Mesothelial cell of epicardium (in vitro differentiated cells): ENCODE results near the gene VPS26C. TPM values are rescaled to one million over a fixed set of nuclear protein-coding genes. Genes with fewer than 3 reads are reported as not detected.

ENCODE experiments used
- DNase-seq, 2 experiments: peaks; one replicate each; pipeline ENCODE4 v3.0.0; 2021; ENCODE audit warnings: low spot score in 2 of 2; ENCODE audit not compliant: unreplicated experiment in 2 of 2
- H3K27ac Mint-ChIP-seq: 2 replicates; pipeline ENCODE4 v1.8.0; 2021; ENCODE audit warnings: mixed read lengths
- H3K27me3 Mint-ChIP-seq: 2 replicates; pipeline ENCODE4 v1.8.0; 2021; ENCODE audit warnings: low read depth, mixed read lengths
- H3K36me3 Mint-ChIP-seq: 2 replicates; pipeline ENCODE4 v1.8.0; 2021; ENCODE audit warnings: mixed read lengths
- H3K4me1 Mint-ChIP-seq: 2 replicates; pipeline ENCODE4 v1.8.0; 2021; ENCODE audit warnings: mixed read lengths
- H3K4me3 Mint-ChIP-seq: 2 replicates; pipeline ENCODE4 v1.8.0; 2021; ENCODE audit warnings: mild to moderate bottlenecking, moderate library complexity, mixed read lengths
- H3K9me3 Mint-ChIP-seq: 2 replicates; pipeline ENCODE4 v1.8.0; 2021; ENCODE audit warnings: mixed read lengths
- total RNA-seq: library from RNA; stranded (reverse); gene quantifications from 3 replicates; pipeline ENCODE4 v1.2.1, GENCODE V29; 2021
- TF ChIP-seq, protein P1 (sequence below): fragments of 200-600 bp; sonication (generic); IDR thresholded peaks from one replicate; pipeline ENCODE4 v1.5.0; 2021; ENCODE audit warnings: antibody characterized with exemption; ENCODE audit not compliant: unreplicated experiment

Gene VPS26C
- total RNA-seq, 1 donor from 2014 or later, result 45.0 TPM

DNA sequence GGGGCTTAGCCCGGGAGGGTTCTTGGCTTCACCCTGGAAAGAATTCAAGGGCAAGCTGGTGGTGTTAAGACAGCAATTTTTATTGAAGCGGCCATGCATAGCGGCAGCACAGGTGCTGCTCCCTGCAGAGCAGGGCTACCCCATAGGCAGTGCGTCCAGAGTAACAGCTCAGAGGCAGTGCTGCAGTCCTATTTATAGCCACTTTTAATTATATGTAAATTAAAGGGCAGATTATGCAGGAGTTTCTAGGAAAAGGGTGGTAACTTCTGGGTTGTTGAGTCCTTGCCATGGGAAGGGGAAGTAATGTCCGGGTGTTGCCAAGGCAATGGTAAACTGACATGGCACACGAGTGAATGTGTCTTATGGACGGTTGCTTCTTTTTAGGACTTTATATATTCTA lies 57.0 kb downstream of the VPS26C start:
- Mint-ChIP-seq H3K27ac (no peak overlapping the region), H3K4me3 (no peak overlapping the region), H3K36me3 (peaks cover 9% of the 10 kb centered on the region), H3K27me3 (no peaks in the 10 kb centered on the region), H3K4me1 (no peaks in the 10 kb centered on the region), H3K9me3 (peaks cover 23% of the 10 kb centered on the region)
- DNase-seq, result no peak
- TF ChIP-seq, protein P1, sequence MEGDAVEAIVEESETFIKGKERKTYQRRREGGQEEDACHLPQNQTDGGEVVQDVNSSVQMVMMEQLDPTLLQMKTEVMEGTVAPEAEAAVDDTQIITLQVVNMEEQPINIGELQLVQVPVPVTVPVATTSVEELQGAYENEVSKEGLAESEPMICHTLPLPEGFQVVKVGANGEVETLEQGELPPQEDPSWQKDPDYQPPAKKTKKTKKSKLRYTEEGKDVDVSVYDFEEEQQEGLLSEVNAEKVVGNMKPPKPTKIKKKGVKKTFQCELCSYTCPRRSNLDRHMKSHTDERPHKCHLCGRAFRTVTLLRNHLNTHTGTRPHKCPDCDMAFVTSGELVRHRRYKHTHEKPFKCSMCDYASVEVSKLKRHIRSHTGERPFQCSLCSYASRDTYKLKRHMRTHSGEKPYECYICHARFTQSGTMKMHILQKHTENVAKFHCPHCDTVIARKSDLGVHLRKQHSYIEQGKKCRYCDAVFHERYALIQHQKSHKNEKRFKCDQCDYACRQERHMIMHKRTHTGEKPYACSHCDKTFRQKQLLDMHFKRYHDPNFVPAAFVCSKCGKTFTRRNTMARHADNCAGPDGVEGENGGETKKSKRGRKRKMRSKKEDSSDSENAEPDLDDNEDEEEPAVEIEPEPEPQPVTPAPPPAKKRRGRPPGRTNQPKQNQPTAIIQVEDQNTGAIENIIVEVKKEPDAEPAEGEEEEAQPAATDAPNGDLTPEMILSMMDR, result no peak

DNA sequence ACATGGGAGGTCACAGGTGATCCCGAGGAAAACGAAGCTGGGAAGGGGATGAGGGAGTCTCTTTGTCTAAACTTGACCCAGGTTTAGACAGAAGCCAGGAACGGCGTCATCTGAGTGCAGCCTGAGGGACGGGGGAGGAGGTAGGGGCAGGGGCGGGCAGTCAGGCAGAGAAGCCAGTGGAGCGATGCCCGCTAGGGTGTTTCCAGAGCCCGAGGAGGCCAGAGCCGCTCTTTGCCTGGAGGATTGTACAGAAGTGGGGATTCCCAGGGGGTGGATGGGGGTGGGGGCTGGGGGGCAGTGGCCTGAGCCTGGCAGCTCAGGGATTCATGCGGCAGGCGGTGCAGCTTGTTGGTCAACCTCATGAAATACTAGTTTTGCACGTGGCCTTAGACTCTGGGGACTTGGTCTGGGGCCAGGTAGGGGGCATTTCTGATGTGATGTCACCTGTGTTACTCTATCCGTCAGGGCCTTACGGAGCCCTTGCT lies 58.4 kb downstream of the VPS26C start:
- no peak for DNase-seq
- Mint-ChIP-seq H3K27me3 (no peaks in the 10 kb centered on the region), H3K27ac (no peak overlapping the region), H3K4me3 (no peak overlapping the region), H3K4me1 (no peaks in the 10 kb centered on the region), H3K9me3 (peaks cover 23% of the 10 kb centered on the region), H3K36me3 (peaks cover 22% of the 10 kb centered on the region)
- TF ChIP-seq, protein P1, result no peak

DNA sequence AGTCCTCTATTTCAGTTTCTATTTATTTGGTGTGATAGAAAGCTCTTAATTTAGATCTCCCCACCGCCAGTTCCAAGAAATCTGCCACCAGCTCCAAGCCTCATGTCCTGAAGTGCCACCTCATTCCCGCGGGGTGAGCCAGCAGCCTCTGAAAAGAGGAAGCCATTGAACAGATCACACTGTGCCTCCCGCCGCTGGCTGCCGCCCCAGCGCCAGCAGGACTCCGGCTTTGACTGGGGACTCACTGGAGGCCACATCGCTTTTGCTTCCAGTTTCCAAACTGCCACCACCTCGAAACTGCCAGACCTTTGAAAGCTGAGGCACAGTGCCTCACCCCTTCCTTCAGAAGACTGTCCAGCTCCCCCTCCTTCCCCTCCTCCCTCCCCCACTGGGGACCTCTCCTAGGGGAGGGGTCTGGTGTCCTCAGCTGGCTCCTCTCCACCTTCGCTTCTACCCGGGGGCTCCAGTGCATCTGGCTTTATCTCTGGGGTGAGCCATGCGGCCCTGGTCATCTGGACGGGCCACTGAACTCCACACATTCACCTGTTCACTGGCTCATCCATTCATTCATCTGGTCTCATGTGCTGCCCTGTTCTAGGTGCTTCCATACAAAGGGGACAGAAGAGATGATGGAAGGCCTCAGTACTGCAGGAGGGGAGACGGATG lies 58.9 kb downstream of the VPS26C start:
- TF ChIP-seq, protein P1, result no peak
- Mint-ChIP-seq H3K36me3 (peaks cover 25% of the 10 kb centered on the region), H3K27me3 (no peaks in the 10 kb centered on the region), H3K27ac (peak overlapping the region; percentile 74), H3K4me3 (no peak overlapping the region), H3K9me3 (peaks cover 23% of the 10 kb centered on the region), H3K4me1 (no peaks in the 10 kb centered on the region)
- DNase-seq, result no peak

DNA sequence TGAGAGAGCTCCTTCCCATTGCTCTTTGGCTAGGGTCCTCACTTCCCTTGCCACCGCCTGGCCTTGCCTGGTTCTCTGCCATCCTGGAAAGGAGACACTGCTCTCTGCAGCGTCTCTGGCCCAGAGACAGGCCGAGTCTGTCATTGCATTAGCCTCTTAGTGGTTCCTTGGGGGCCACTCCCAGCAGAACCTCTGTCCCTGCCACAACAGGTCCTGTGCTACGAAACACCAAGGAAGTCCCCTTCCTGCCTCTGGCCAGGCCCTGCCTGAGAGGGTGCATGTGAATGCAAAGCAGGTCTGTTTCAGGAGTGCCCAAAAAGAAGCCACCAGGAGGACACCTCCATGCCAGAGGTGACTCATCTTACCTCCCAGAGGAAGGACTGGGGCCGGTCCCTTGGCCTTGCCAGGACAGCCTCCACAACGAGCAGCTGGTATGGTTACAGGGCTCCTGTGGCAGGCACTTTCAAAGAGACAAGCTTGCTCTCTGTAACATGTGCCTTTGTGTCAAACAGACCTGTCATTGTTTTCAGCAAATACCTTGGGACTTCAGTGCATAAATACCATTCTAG lies 59.6 kb downstream of the VPS26C start:
- no peak overlapping the region for H3K27ac Mint-ChIP-seq
- peaks cover 23% of the 10 kb centered on the region for H3K9me3 Mint-ChIP-seq
- no peaks in the 10 kb centered on the region for H3K27me3 Mint-ChIP-seq
- no peak overlapping the region for H3K4me3 Mint-ChIP-seq
- H3K36me3 Mint-ChIP-seq, result peaks cover 31% of the 10 kb centered on the region
- H3K4me1 Mint-ChIP-seq, result no peaks in the 10 kb centered on the region
- TF ChIP-seq, protein P1, result no peak
- no peak for DNase-seq

DNA sequence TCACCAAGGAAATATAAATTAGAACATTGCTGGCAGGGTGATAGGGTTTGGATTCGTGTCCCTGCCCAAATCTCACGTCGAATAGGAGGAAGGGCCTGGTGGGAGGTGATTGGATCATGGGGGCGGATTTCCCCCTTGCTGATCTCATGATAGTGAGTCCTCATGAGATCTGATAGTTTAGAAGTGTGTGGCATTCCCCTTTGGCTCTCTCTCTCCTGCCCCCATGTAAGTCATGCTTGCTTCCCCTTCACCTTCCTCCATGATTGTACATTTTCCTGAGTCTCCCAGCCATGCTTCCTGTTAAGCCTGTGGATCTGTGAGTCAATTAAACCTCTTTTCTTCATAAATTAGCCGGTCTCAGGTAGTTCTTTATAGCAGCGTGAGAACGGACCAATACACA lies 60.6 kb downstream of the VPS26C start:
- Mint-ChIP-seq H3K36me3 (peaks cover 38% of the 10 kb centered on the region), H3K27me3 (no peaks in the 10 kb centered on the region), H3K4me1 (no peaks in the 10 kb centered on the region), H3K9me3 (peaks cover 16% of the 10 kb centered on the region), H3K4me3 (no peak overlapping the region), H3K27ac (no peak overlapping the region)
- TF ChIP-seq, protein P1, result no peak
- DNase-seq, result no peak
